ENCODE measurements around the gene OSBPL3.

The OSBPL3 gene

DNA sequence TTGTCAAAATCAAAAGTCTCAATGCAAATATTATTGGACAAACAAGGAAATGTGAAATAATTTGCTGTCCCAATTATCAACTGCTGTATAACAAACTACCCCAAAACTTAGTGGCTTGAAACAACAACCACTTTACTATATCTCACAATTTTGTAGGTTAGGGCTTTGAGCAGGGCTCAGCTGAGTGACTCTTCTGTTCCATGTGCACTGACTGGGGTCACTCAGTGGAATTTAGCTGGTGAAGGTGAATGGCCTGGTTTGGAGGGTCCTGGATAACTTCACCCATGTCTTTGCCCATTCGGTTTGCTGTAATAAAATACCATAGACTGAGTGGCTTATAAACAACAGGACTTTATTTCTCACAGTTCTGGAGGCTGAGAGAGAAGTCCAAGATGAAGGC is 219.0 kb downstream of the OSBPL3 start:
- no peak for DNase-seq (ENCODE audit: low read depth, low spot score)
- H3K4me3 ChIP-seq (ENCODE audit: low read length), result no peak overlapping the region

- peak within 1 kb of the TSS; percentile 57 for H3K4me3 ChIP-seq (ENCODE audit: low read length)
- DNase-seq (ENCODE audit: low read depth, low spot score), result no peak
Measured at GRCh38 chr7:24757353-24758275, 222.4 kb downstream of the OSBPL3 start, which contains the start of gene GSDME. TSS of gene GSDME (minus strand) at chr7:24757464. CDS start at chr7:24749774, 7,690 bp downstream.

DNA sequence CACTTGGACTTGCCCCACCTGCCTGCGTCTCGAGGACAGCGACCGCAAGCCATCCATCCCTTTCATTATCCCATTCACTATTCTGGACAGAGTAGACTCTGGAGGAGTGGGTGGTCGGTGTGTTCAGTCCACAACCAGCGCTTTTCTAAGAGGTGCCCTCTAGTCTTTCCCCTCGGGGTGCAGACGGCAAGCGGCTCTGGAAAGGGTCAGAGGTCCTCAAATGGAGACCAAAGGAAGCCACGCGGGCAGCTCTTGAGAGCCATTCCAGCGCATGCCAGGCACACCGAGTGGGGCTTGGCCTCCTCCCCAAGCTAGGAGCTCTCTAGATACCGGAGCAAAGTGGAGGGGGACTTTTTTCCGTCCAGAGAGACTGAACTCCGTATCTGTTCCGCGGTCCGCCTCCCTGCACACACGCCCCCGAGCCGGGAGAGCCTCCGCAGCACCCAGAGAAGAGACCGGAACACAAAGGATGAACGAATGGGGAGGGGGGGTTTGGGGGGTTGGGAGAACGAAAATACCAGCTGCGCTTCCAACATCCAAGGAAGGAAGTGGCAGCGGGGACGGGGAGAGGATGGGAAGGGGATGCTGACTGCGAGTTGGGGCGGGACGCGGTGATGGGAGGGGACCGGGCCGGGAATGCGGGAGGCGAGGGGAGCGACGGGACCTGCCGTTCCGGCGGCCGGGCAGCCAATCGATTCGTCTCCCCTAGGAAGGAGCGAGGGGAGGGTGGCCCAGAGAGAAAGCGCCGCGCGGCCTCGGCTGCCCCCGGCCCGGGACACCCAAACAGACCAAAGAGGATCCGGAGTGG is 223.2 kb downstream of the OSBPL3 start:
- DNase-seq (ENCODE audit: low read depth, low spot score), result no peak
- peak overlapping the region; percentile 57 for H3K4me3 ChIP-seq (ENCODE audit: low read length)

DNA sequence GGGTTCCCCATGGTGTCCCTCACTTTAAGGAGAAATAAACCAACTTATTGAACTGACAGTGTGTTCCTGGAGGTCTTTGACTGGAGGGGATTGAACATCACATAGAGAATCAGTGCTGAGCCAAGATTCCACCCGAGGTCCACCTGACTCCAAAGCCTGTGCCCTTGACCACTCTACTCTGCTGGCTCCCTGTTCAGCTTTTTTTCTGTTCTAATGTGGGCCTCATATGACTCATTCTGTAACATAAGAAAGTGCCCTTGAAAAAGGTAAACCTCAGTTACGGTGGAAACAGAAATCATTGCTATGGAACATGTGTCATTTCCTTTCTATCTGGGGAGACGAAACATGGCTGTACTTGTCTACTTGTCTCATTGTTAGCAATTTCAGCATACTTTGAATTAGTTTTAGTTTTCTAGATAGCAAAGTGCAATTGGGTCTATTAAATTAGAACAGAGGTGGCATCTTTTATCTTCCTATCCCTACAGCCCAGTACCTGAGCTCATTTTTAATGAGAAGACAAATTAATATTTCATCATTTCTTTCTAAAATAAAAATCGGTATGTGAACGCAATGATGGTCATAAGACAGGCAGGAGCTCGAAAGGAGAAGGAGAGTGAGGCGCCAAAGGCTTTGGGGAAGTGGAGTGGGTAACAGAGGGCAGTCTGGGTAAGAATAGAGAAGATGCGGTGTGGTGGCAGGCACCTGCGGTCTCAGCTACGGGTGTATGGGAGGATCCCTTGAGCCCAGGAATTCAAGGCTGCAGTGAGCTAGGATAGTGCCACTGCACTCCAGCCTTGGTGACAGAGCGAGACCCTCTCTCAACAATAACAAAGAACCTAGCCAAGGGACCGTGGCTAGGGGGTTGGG is 224.2 kb downstream of the OSBPL3 start:
- H3K4me3 ChIP-seq (ENCODE audit: low read length), result no peak overlapping the region
- DNase-seq (ENCODE audit: low read depth, low spot score), result no peak

- H3K4me3 ChIP-seq (ENCODE audit: low read length), result no peak overlapping the region
- DNase-seq (ENCODE audit: low read depth, low spot score), result no peak
Measured at GRCh38 chr7:24754906-24755506, 225.0 kb downstream of the OSBPL3 start.

- no peak for DNase-seq (ENCODE audit: low read depth, low spot score)
- H3K4me3 ChIP-seq (ENCODE audit: low read length), result no peak overlapping the region
Measured at GRCh38 chr7:24752073-24752800, 227.7 kb downstream of the OSBPL3 start.

DNA sequence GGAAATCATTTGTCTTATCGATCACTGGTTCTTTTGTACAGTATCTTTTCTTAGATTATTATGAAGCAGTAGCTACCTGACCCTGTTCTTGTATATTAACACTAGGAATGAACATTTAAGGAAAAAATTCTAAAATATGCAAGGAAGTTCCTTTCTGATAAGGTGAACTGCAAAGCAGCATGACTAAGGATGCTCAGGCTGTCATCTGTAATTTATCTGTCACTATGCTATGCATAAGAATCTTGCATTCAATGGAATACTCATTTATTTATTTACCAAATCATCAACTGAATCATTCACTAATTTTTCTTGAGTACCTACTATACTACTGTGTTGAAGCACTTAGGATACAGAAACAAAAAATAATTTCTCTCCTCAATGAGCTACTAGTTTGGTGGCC is 228.5 kb downstream of the OSBPL3 start:
- no peak for DNase-seq (ENCODE audit: low read depth, low spot score)
- no peak overlapping the region for H3K4me3 ChIP-seq (ENCODE audit: low read length)

DNA sequence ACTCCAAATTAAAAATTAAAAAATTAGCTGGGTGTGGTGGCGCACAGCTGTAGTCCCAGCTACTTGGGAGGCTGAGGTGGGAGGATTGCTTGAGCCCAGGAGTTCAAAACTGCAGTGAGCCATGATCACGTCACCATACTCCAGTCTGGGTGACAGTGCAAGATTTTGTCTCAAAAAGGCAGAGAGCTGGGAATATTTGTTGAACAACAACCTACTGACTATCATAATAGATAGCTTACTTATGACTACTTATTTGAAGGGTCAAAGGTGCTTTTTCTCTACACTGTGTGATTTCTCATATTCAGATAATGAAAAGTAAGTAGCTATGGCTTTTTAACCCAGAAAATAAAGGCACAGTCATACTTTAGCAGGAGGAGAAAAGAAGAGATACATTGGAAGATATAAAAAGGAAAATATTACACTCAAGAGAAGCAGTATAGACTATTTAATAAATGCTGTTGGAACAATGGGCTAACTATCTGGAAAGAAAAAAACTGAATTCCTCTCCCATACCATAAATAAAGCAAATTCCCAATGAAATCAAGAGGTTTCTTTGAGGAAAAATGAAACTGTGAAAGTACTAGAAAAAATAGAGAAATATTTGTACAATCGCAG is 229.4 kb downstream of the OSBPL3 start:
- no peak overlapping the region for H3K4me3 ChIP-seq (ENCODE audit: low read length)
- no peak for DNase-seq (ENCODE audit: low read depth, low spot score)

DNA sequence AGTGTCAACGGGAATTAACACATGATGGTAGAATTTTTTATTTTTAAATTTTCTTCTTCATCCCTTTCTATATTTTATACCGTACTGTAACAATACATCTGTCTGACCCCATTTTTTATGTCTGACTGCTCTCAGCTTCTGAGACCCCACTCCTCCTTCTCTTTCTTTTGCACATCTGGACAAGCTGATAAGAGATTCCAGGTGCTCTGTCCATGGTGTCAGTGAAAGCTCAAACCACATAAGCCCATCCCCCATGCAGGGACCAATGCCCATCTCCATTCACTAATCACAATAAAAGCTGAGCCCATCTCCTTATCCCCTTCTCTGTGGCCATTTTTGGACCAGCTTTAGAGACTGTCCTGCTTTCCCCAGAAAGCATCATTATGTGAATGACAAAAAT is 231.5 kb downstream of the OSBPL3 start:
- H3K4me3 ChIP-seq (ENCODE audit: low read length), result no peak overlapping the region
- no peak for DNase-seq (ENCODE audit: low read depth, low spot score)

Measured in Jurkat, Clone E6-1 (cell line).